ENCODE results near the gene ANKS1B.
"Not testable (repeated sequence)": the region's sequence is repeated elsewhere in the genome, so short reads cannot be mapped to it uniquely, and the experiment has no call there.

Gene ANKS1B

DNA sequence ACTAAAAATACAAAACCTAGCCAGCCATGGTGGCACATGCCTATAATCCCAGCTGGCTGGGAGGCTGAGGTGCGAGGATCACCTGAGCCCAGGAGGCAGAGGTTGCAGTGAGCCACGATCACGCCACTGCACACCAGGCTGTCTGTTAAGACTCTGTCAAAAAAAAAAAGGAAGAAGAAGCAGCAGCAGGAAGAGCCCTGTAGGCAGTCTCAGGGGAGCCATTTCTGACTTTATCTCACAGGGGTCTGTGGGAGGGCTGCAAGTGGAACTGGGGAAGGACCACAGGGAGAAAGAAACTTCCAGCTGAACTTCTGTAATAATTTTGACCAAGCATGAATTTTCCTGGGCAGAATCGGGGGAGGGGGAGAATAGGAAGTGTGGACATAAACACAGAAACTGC is 304.5 kb downstream of the ANKS1B start:
- DNase-seq, result no peak

GRCh38 chr12:99670635-99671034 is 314.1 kb downstream of the ANKS1B start:
- no peak for DNase-seq

DNA sequence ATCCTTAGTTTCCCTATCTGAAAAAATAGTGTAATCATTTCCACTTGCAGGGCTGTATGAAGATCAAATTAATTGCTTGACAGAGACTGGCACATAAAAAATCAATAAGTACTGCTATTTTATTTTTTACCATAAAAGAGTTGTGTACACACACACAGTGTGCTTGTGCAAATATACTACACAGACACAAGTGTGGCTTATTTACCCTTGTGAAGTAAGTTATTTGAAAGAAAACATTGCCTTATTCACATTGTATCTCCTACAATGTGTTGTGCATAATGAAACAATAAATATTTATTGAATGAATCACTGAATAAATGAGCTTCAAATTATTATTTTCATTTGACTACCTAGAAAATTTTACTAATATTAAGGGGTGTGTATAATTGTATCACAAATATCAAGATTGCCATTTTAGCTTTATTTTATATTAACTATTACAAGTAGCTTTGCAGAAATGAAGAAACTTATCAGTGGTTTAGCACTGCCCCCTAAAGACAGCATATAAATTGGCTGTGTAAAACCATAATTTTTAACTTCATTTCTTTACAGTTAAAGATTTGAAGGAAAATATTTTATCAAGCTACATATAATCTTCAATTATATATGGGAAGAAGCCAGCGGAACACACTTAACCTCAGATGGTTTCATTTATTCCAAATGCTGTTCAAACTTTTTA is 325.9 kb downstream of the ANKS1B start:
- DNase-seq, result no peak

GRCh38 chr12:99649551-99649950 is 335.2 kb downstream of the ANKS1B start:
- DNase-seq, result no peak

GRCh38 chr12:99648183-99648582 is 336.6 kb downstream of the ANKS1B start:
- no peak for DNase-seq

GRCh38 chr12:99647453-99647852 is 337.3 kb downstream of the ANKS1B start, which contains the start of gene GARIN6:
GARIN6 (plus strand) TSS chr12:99647753; CDS start chr12:99648175, 422 bp downstream.
- no peak for DNase-seq

GRCh38 chr12:99644629-99645028 is 340.1 kb downstream of the ANKS1B start:
- DNase-seq, result no peak

DNA sequence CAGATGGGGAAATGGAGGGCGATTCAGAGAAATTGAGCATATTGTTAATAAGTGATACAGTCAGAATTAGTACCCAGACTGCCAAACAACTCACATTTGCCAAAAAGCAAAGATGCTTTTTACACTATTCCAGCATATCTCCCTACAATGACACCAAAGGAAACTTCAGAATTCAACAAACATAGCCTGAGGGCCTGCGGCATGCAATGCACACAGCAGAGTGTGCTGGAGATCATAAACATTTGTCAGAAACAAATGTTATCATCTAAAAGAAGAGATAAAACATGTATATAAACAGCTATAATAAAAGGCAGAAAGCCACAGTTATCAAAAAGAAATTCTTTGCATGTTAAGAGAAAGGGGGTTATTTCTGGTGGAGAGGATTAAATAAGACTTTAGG is 357.3 kb downstream of the ANKS1B start:
- DNase-seq, result no peak

- not testable (repeated sequence) for DNase-seq
Measured at GRCh38 chr12:99624591-99624990, 360.1 kb downstream of the ANKS1B start.

DNA sequence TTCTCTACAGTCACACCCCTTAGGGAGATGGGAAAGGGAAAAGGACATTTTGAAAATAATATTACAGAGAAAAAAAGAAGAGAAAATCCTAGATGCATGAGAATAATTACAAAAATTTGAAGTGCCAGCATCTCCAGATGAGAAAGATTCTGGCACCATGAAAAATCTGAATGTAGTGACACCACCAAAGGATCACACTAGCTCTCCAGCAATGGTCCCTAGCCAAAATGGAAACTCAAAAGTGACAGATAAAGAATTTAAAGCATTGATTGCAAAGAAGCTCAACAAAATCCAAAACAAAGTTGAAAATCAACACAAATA is 364.6 kb downstream of the ANKS1B start:
- no peak for DNase-seq

- no peak for DNase-seq
Measured at GRCh38 chr12:99619389-99620158, 365.2 kb downstream of the ANKS1B start.

GRCh38 chr12:99618657-99619056 is 366.1 kb downstream of the ANKS1B start:
- DNase-seq, result no peak

- no peak for DNase-seq
Measured at GRCh38 chr12:99611599-99611998, 373.1 kb downstream of the ANKS1B start.

GRCh38 chr12:99611117-99611516 is 373.6 kb downstream of the ANKS1B start:
- DNase-seq, result no peak

GRCh38 chr12:99609455-99610181 is 375.1 kb downstream of the ANKS1B start:
- DNase-seq, result no peak

GRCh38 chr12:99600388-99600787 is 384.3 kb downstream of the ANKS1B start:
- no peak for DNase-seq

GRCh38 chr12:99598785-99599184 is 386.0 kb downstream of the ANKS1B start:
- DNase-seq, result no peak

- no peak for DNase-seq
Measured at GRCh38 chr12:99596762-99597161, 388.0 kb downstream of the ANKS1B start.

GRCh38 chr12:99577125-99577524 is 407.6 kb downstream of the ANKS1B start:
- DNase-seq, result not testable (repeated sequence)

DNA sequence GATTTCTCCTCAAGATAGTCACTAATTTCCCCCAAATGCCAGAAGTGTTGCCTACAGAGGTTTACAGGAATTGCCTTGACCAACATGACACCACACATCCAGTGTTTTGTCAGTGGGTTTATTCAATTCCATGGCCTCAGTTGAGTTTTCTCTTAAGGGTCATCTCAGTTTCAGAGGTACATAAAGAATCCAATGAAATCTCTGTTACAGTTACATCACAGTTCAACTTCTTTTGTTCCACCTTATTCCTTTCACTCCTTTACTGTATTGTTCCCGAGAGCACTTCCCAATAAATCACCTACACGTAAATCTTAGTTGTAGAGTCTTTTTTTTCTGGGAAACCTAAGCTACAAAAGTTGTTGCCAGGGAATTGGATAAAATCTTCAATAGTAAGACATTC is 410.8 kb downstream of the ANKS1B start:
- DNase-seq, result no peak

GRCh38 chr12:99567072-99567471 is 417.7 kb downstream of the ANKS1B start:
- DNase-seq, result no peak

- DNase-seq, result no peak
Measured at GRCh38 chr12:99558109-99558508, 426.6 kb downstream of the ANKS1B start.

DNA sequence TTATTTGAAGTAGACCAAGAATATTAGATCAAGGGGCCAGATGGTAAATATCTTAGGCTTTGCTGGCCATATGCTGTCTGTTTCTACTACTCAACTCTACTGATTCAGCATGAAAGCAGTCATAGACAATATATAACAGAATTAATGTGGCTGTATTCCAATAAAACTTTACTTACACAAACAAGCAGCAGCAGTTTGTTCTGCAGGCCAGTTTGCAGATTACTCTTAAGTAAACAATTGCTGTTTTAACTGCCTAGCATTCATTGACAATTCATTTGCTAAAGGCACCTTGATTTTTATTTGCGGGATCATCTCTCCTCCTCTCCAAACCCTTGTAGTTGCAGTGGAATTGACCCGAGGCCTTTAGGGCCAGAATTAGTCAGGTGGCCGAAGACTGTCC is 431.3 kb downstream of the ANKS1B start:
- no peak for DNase-seq

GRCh38 chr12:99552022-99552421 is 432.7 kb downstream of the ANKS1B start:
- DNase-seq, result no peak
